A673 (cell line): ENCODE data around the gene SHISA8. TPM values are rescaled to one million over a fixed set of nuclear protein-coding genes. Genes with fewer than 3 reads are reported as not detected.

Experiments used
- BruUV-seq: library from RNA; stranded (reverse); fragments of 400-500 nt; replicated peaks from 2 replicates; lab custom pipeline; 2021; lab: Mats Ljungman, UMichigan
- CTCF ChIA-PET: fragments of 300-600 bp; sonication (Branson Sonifier 250); formaldehyde crosslinking; loops from one replicate; lab custom pipeline; 2022; ENCODE audit warnings: antibody characterized with exemption; lab: Charles Lee
- POLR2A ChIA-PET: fragments of 300-600 bp; sonication (Branson Sonifier 250); formaldehyde crosslinking; loops from one replicate; lab custom pipeline; 2022; ENCODE audit warnings: antibody characterized with exemption; ENCODE audit not compliant: low non-redundant PET; lab: Charles Lee
- DNase-seq: peaks from one replicate; pipeline ENCODE4 v3.0.0-alpha.2; 2015; ENCODE audit warnings: low spot score
- H3K27ac ChIP-seq: fragments of 200-600 bp; sonication (generic); 2 replicates; pipeline ENCODE4 v1.5.1; 2016; ENCODE audit warnings: mixed run types, low read depth, mild to moderate bottlenecking, mixed read lengths, antibody characterized with exemption, low read length; ENCODE audit not compliant: poor library complexity, severe bottlenecking
- H3K27me3 ChIP-seq: fragments of 200-600 bp; sonication (generic); replicated peaks from 2 replicates; pipeline ENCODE4 v1.6.1; 2017; ENCODE audit warnings: mixed run types, low read depth, mild to moderate bottlenecking, mixed read lengths, antibody characterized with exemption, low read length; ENCODE audit not compliant: insufficient read depth, poor library complexity
- H3K36me3 ChIP-seq: fragments of 200-600 bp; sonication (generic); 2 replicates; pipeline ENCODE4 v1.6.1; 2016; ENCODE audit warnings: mixed run types, mild to moderate bottlenecking, mixed read lengths, antibody characterized with exemption, low read length; ENCODE audit not compliant: insufficient read depth, poor library complexity, severe bottlenecking
- H3K4me1 ChIP-seq: fragments of 200-600 bp; sonication (generic); 2 replicates; pipeline ENCODE4 v1.6.1; 2017; ENCODE audit warnings: mixed run types, mild to moderate bottlenecking, mixed read lengths, antibody characterized with exemption, low read length; ENCODE audit not compliant: insufficient read depth, poor library complexity, severe bottlenecking
- H3K4me3 ChIP-seq: fragments of 200-600 bp; sonication (generic); 2 replicates; pipeline ENCODE4 v1.5.1; 2016; ENCODE audit warnings: low read depth, mixed run types, mild to moderate bottlenecking, mixed read lengths, low read length; ENCODE audit not compliant: poor library complexity, severe bottlenecking
- H3K9me3 ChIP-seq: fragments of 200-600 bp; sonication (generic); 2 replicates; pipeline ENCODE4 v1.6.1; 2016; ENCODE audit warnings: mixed run types, low read depth, mild to moderate bottlenecking, mixed read lengths, antibody characterized with exemption, low read length; ENCODE audit not compliant: poor library complexity, severe bottlenecking
- CTCF ChIP-seq: fragments of 300-800, 200-600 bp; sonication (generic); conservative IDR thresholded peaks from 2 replicates; pipeline ENCODE4 v1.5.1; 2017; ENCODE audit warnings: low read depth, mild to moderate bottlenecking, antibody characterized with exemption, low read length, moderate library complexity, mixed read lengths
- EZH2 ChIP-seq: fragments of 200-600 bp; sonication (generic); IDR thresholded peaks from 2 replicates; pipeline ENCODE4 v1.6.1; 2017; ENCODE audit warnings: borderline replicate concordance, low read depth, mild to moderate bottlenecking, mixed read lengths, antibody characterized with exemption, low read length; ENCODE audit not compliant: poor library complexity, severe bottlenecking
- intact Hi-C: fragments of 100-400 bp; cut with micrococcal nuclease; formaldehyde crosslinking; loops from one replicate; pipeline ENCODE4 v1.10.0; 2022; ENCODE audit not compliant: unreplicated experiment
- total RNA-seq: library from RNA; stranded (reverse); gene quantifications from 2 replicates; pipeline ENCODE4 v1.2.3, GENCODE V29; 2021

Gene SHISA8
- total RNA-seq, 1 experiment from 2014 or later, result 1.4 TPM

DNA sequence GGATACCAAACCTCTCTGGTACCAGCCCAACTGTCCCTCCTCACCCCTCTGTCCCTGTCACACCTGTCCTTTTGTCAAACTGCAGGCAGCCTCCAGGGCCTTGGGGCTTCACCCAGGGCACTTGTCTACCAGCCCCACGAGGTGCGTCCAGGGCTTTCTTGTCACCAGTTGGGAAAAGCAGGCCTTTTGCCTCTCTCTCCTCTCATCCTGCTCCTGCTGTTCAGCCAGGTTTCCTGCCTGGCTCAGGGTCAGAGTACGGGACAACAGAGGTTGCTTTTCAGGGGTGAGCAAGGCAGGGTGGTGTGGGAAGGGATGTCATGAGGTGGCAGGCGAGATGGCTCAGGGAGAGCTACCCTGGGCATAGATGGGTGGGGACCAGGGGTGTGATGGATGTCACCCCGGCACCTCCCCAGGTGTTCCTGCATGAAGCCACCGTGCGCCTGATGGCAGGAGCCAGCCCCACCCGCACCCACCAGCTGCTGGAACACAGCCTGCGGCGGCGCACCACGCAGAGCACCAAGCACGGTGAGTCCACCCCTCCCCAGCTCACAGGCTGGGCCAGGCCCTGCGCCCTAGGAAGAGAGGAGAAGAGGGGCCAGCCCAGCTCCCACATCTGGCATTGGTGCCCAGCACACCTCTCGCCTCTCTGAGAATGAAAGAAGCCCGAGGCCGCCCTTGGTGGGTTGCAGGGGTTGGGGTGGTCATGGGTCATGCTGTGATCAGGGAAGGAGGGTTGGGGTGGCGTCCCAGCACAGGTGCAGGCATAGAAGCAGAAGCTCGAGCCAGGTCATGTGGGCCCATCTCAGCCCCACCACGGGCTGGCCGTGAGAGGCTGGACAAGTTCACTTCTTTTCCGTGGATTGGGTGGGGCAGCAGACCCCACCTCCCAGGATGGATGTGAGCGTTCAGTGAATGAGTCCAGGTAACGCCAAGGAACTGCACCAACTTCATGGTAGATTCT is 10.1 kb downstream of the SHISA8 start:
- ChIA-PET CTCF (interaction anchor here (0.7 kb wide), 1 partner anchor 158 kb away, joined by 3 read pairs; no protein-coding TSS in a partner anchor), POLR2A (no interaction called here)
- H3K4me3 ChIP-seq, result no peak overlapping the region
- no peaks in the 10 kb centered on the region for H3K9me3 ChIP-seq
- H3K36me3 ChIP-seq, result peaks cover 66% of the 10 kb centered on the region
- H3K4me1 ChIP-seq, result peaks cover 7% of the 10 kb centered on the region
- TF ChIP-seq EZH2 (no peak), CTCF (no peak)
- no TSS peak for BruUV-seq
- H3K27me3 ChIP-seq, result no peaks in the 10 kb centered on the region
- no peak for DNase-seq
- no peak overlapping the region for H3K27ac ChIP-seq
- intact Hi-C loops, result no loop called here

DNA sequence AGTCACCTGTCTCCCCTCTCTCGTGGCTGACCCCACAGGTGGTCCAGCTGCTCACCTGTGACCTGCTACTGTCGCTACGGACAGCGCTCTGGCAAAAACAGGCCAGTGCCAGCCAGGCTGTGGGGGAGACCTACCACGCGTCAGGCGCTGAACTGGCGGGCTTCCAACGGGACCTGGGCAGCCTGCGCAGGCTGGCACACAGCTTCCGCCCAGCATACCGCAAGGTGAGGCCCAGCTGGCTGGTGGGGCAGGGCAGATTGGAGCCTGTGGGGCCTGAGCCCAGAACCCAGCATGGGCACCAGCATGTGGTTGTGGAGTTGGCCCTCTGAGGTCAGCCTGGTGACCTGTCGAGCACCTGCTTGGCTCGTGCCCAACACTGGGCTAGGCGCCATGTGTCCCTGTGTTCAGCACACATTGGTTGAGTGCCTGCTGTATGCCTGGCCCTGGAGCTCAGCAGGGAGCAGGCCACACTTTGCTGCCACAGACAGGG is 11.9 kb downstream of the SHISA8 start:
- ChIA-PET CTCF (no interaction called here), POLR2A (no interaction called here)
- peaks cover 83% of the 10 kb centered on the region for H3K36me3 ChIP-seq
- no peak overlapping the region for H3K4me3 ChIP-seq
- DNase-seq, result no peak
- H3K4me1 ChIP-seq, result peaks cover 2% of the 10 kb centered on the region
- BruUV-seq, result no TSS peak
- H3K9me3 ChIP-seq, result no peaks in the 10 kb centered on the region
- intact Hi-C loops, result no loop called here
- TF ChIP-seq EZH2 (no peak), CTCF (no peak)
- H3K27me3 ChIP-seq, result no peaks in the 10 kb centered on the region
- H3K27ac ChIP-seq, result no peak overlapping the region

DNA sequence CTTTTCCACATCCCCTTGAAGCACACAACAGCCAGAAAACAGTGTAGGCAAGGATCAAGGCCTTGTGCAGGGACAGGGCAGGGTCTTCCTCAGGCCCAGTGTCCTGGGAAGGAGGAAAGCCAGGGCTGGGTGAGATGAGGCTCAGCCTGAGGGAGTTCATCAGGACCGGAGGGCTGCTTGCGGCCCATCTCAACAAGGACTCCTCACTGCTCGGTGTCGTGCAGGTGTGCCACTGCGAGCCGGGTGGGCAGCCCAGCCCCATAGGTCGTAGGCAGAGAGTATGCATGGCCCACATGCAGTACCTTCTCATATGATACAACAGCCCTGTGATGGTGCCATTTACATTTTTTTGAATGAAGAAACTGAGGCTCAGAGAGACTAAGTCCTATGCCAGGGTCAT is 12.9 kb downstream of the SHISA8 start:
- no peak overlapping the region for H3K4me3 ChIP-seq
- ChIA-PET CTCF (no interaction called here), POLR2A (no interaction called here)
- BruUV-seq, result no TSS peak
- H3K4me1 ChIP-seq, result no peaks in the 10 kb centered on the region
- intact Hi-C loops, result no loop called here
- no peak overlapping the region for H3K27ac ChIP-seq
- no peaks in the 10 kb centered on the region for H3K9me3 ChIP-seq
- H3K36me3 ChIP-seq, result peaks cover 87% of the 10 kb centered on the region
- TF ChIP-seq CTCF (no peak), EZH2 (no peak)
- no peak for DNase-seq
- H3K27me3 ChIP-seq, result no peaks in the 10 kb centered on the region
